ENCODE measurements around the gene TMEM115.

TMEM115 gene

GRCh38 chr3:50375258-50375931 is 16.1 kb upstream of the TMEM115 start:
- no peak for DNase-seq

- DNase-seq, result no peak
These were observed 15.3 kb upstream of the TMEM115 start for GRCh38 chr3:50374363-50375257.

- no peak for DNase-seq
These were observed 14.1 kb upstream of the TMEM115 start for GRCh38 chr3:50373146-50374051.

GRCh38 chr3:50372349-50372748 is 13.0 kb upstream of the TMEM115 start:
- peak; percentile 14 for DNase-seq

GRCh38 chr3:50371133-50371685 is 11.9 kb upstream of the TMEM115 start:
- DNase-seq, result no peak

GRCh38 chr3:50370594-50370993 is 11.3 kb upstream of the TMEM115 start:
- DNase-seq, result no peak

GRCh38 chr3:50369012-50369670 is 9.8 kb upstream of the TMEM115 start:
- DNase-seq, result no peak

- no peak for DNase-seq
These were observed 6.5 kb upstream of the TMEM115 start for GRCh38 chr3:50365842-50366220.

- DNase-seq, result peak; percentile 92
These were observed 5.9 kb upstream of the TMEM115 start for GRCh38 chr3:50365080-50365841.

GRCh38 chr3:50364573-50365079 is 5.3 kb upstream of the TMEM115 start:
- DNase-seq, result no peak

GRCh38 chr3:50359760-50360110 is 414 bp upstream of the TMEM115 start:
- no peak for DNase-seq

- DNase-seq, result no peak
These were observed 888 bp downstream of the TMEM115 start for GRCh38 chr3:50358355-50358910.

GRCh38 chr3:50357481-50357880 is 1.8 kb downstream of the TMEM115 start:
- DNase-seq, result no peak

GRCh38 chr3:50356553-50356952 is 2.8 kb downstream of the TMEM115 start:
- no peak for DNase-seq

GRCh38 chr3:50355829-50356552 is 3.3 kb downstream of the TMEM115 start:
- DNase-seq, result no peak

- DNase-seq, result no peak
These were observed 4.5 kb downstream of the TMEM115 start for GRCh38 chr3:50354850-50355249.

- no peak for DNase-seq
These were observed 5.0 kb downstream of the TMEM115 start for GRCh38 chr3:50354186-50354764.

- no peak for DNase-seq
These were observed 5.9 kb downstream of the TMEM115 start for GRCh38 chr3:50353245-50354004.

GRCh38 chr3:50352781-50353180 is 6.5 kb downstream of the TMEM115 start:
- no peak for DNase-seq

Measured in effector CD8-positive, alpha-beta T cell (primary cell).